NCI-H2196 treated with DMSO at 0.1 percent for 48 hours (cell line): ENCODE measurements around the gene TMSB15C.
"Not testable (repeated sequence)": the region's sequence is repeated elsewhere in the genome, so short reads cannot be mapped to it uniquely, and the experiment has no call there.

Experiments used
- DNase-seq: peaks from one replicate; lab custom pipeline; 2025; ENCODE audit not compliant: unreplicated experiment; lab: John Stamatoyannopoulos, UW

Gene TMSB15C

DNA sequence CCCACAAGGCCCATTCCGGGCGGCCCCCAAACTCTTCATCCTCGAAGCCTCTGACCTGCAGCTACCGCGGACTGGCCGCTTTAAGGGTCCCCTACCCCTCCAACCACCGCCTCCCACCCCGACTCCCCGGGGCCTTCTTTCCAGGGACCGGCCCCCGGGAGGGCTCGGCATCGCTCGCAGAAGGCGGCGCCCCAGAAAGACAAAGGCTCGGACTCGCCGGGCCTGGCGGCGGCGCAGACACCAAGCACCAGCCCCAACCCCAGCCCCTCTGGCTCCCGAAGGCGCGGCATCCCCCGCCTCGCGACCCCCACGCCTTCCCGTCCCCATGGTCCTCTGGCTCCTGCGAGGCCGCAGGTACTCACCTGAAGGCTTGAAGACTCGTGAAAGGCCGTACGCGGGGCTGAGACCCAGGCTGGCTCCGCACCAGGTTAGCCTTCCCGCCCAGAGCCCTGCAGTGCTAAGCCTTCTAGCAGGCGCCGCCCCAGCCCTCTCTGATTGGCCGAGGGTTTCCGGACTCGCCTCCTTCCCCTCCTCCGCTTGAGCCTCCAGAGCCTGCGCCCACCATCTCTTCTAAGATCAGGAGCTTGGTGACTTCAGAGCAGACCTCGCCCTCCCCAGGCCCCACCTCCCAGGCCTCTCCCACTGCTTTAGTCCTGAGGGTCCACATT lies at the start of gene TMSB15C:
TMSB15C (minus strand) TSS at position 459 of the 668 bp plus-strand sequence.
- DNase-seq: not testable (repeated sequence)

DNA sequence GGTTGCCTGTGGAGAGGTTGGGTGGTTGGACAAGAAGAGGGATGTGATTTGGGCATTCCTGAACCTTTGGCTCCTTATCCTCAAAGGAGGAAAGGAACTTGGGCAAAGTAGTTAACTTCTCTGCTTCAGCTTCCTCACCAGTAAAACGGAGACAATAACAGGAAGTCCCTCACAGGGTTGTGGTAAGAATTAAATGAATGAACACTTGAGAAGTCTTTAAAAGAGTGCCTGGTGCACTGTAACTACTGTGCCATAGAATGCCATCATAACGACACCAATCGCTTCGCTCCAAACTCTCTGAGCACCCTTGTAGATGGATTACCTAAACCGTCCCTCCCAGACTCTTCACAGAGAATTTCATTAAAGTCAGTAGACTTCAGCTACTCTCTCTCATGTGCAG lies 46.8 kb upstream of the TMSB15C start:
- no peak for DNase-seq

DNA sequence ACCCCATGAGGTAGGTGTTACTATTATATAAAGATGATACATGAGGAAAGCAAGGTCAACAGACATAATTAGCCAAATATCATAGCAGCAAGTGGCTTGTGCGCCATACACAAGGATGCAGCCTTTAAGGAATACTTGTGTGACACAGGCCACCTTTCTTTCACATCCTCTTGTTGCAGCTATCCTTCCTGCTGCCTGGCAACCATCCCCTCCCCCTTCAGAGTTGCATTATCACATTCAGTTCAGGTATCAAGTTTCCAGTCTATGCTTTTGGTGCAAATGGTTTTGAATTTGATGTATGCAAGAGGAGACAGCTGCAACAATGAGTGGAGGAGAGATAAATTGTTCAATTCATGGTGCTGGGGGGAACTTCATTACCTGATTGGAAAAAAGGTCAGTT lies 42.7 kb upstream of the TMSB15C start:
- no peak for DNase-seq

DNA sequence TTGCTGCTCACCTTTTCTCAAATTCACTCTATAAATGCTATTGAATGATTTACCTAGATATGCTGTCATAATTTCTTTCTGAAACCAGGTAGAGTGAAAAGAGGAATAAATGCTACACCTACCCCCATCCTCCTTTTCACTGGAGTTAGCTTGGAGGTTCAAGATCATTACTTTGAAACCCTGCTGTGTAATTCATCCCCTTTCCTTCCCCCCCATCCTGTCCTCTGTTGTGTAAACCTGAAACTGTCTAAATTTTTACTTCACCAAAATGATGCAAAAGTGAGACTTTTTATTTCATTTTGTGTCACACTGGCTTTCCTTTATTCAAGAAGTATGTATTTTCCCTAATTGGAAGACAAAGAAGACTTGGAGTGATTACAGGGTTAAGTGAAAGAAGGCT lies 41.7 kb upstream of the TMSB15C start:
- no peak for DNase-seq

- DNase-seq: peak; percentile 16
Observed at GRCh38 chrX:104113222-104113965, 37.4 kb upstream of the TMSB15C start.

DNA sequence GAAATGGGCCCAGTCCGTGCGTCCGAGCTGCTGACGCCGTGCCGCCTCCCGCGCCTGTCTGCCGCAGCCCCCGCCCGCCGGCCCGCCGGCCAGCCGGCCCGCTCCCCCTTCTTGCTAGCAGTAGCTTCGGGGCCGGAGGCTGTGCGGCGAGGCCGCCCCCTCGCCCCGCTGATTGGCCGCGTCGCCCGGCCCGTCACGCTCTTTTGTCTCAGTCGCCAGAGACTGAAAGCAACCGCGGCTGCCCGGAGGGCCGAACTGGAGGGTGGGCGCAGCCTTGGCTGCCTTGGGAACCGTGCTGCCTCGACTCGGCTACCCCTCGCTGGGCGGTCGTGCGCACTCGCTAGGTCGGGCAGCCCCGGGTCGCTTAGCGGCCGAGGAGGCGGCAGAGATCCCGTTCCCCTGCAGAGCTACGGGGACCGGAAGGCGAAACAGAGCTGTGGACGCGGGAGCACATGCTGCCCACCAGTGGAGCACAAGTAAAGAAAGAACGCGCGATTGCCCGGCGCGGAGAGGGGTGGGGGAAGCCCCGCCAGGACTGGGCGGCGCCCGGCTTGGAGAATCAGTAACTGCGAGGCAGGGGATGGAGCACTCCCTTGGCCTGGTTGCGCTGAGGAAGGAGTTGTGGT lies 36.4 kb upstream of the TMSB15C start, which contains the start of gene ZCCHC18:
ZCCHC18 (plus strand) TSS at position 198 of the 626 bp plus-strand sequence. CDS start 1,589 bp downstream, outside the sequence.
- peak; percentile 3 for DNase-seq

- not testable (repeated sequence) for DNase-seq
Observed at GRCh38 chrX:104110491-104111240, 34.6 kb upstream of the TMSB15C start.

- no peak for DNase-seq
Observed at GRCh38 chrX:104108955-104109354, 32.9 kb upstream of the TMSB15C start.

- no peak for DNase-seq
Observed at GRCh38 chrX:104105330-104106262, 29.6 kb upstream of the TMSB15C start.

DNA sequence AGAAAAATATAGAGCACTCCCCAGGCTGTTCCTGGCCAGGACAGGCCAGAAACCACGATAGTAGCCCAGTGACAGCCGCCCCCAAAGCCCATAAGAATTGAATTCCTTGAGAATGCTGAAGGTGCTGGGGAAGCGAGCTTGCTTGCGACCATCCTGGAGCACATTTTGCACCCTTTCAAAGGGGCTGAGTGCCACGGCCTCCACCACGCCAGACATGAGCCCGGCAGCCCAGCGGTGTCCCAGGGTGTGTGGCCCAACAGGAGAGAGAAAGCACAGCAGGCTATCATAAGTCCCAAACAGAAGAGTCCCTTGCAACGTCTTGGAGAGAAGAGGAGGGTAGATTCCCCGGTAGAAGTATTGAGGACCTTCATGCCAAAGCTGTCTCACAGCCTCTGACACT lies 28.6 kb upstream of the TMSB15C start:
- no peak for DNase-seq

DNA sequence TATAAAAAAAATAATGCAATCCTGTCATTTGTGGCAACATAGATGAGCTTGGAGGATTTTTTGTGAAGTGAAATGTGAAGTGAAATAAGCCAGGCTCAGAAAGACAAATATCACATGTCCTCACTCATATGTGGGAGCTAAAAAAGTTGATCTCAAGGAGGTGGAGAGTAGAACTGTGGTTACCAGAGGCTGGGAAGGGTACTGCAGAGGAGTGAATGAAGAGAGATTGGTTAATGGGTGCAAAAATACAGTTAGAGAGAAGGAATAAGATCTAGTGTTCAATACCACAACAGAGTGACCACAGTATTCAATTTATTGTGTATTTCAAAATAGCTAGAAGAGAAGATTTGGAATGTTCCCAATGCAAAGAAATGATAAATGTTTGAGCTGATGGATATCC lies 22.9 kb upstream of the TMSB15C start:
- no peak for DNase-seq

- DNase-seq: peak; percentile 46
Observed at GRCh38 chrX:104098151-104098808, 22.2 kb upstream of the TMSB15C start.

DNA sequence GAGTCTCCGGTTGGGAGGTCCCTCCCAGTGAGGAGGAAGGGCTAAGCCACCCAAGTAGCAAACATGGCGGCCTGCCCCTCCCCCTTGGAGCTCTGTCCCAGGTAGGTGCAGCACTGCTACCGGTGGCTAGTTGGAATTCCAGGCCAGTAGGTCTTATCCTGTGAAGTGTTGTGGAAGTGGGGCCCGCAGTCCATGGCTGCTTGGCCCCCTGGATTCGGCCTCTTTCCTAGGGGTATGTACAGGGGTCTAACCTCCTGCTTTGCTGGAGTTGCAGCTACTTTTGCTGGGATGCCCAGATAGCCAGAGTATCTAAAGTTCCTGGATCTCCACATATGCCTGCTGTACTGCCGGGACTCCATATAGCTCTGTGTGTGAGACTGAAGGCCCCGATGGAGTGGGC lies 9.9 kb upstream of the TMSB15C start:
- no peak for DNase-seq

- no peak for DNase-seq
Observed at GRCh38 chrX:104085477-104085876, 9.4 kb upstream of the TMSB15C start.

GRCh38 chrX:104084534-104085277 lies 8.7 kb upstream of the TMSB15C start:
- DNase-seq: no peak

DNA sequence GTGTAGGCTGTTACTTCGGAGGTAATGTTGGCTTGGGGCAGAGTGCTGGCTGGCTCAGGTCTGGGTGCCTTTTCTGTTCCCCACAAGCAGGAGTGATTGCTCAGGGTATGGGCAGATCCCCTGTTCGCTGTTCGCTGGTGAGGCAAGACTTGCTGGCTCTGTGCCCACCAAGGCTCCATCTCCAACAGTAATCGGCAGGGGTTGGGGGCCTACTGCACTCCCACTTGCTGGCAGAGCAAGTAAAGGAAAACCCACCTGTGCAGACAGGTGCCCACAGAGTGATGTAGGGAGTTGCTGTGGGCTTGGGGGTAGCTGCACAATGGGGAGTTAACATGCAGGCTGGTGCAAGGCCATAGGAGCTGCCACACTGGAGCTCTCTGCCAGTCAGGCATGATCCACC lies 8.0 kb upstream of the TMSB15C start:
- no peak for DNase-seq

GRCh38 chrX:104077854-104078253 lies 1.8 kb upstream of the TMSB15C start:
- not testable (repeated sequence) for DNase-seq

DNA sequence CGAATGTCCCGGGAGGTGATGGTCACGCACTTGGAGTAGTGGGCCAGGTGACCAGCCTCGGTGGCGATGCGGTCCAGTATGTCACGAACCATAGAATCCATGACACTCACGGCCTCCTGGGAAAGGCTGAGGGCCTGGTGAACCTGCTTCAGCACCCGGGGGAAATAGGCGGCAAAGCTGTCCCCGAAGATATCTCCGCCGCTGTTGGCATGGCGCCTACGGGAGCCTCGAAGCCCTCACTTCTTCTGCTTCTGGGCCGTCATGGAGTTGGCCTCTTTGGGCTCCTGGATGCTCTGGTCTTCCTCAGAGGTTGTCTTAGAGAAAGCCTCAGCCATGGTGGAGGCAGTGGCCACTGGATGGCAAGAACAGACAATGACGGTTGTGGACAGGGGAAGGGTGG lies 13.4 kb downstream of the TMSB15C start:
- not testable (repeated sequence) for DNase-seq

DNA sequence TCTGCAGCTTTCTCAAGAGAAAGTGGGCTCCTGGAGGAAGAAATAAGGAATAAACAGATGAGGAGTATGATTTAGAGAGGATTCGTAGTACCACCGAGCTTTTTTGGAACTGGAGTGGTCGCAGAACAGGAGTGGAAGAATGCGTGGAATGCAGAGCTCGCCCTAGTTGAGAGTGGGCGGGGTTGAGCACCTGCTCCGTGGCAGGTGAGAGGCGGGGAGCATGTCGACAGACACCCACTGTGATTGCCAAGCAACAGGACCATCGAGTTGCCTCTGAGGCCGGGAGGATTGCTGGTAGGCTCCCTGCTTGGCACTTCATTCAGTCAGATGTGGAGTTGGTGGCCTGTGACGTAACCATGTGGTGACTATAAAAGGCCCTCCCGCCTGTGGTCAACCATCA lies 21.1 kb downstream of the TMSB15C start:
- not testable (repeated sequence) for DNase-seq
